ENCODE measurements around the gene CNMD. TPM values are rescaled to one million over a fixed set of nuclear protein-coding genes. Genes with fewer than 3 reads are reported as not detected.

CNMD gene
- total and polyA plus RNA-seq, 2 of the 8 experiments (the other 6 are each of a cell fraction or from before 2014, with no cell fraction given) = 87.4 to 113 TPM

DNA sequence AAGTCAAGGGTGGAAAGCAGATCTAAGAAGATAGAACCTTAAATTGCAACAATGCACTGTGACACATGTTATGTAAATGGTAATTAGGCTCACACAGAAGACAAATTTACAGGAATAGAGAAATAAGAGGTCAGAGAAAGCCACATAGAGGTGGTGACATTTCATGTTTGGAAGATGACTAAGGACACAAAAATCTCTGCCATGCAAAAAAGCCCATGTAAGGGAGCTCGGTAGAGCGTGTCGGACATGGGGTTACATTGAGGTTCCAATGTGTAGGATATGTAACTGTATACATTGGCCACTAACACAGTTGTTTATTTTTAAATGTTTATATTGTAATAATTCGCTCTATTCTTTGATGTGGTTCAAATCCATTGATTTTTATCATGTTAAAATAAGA is 53.2 kb downstream of the CNMD start (continued):
- TF ChIP-seq, protein P1, sequence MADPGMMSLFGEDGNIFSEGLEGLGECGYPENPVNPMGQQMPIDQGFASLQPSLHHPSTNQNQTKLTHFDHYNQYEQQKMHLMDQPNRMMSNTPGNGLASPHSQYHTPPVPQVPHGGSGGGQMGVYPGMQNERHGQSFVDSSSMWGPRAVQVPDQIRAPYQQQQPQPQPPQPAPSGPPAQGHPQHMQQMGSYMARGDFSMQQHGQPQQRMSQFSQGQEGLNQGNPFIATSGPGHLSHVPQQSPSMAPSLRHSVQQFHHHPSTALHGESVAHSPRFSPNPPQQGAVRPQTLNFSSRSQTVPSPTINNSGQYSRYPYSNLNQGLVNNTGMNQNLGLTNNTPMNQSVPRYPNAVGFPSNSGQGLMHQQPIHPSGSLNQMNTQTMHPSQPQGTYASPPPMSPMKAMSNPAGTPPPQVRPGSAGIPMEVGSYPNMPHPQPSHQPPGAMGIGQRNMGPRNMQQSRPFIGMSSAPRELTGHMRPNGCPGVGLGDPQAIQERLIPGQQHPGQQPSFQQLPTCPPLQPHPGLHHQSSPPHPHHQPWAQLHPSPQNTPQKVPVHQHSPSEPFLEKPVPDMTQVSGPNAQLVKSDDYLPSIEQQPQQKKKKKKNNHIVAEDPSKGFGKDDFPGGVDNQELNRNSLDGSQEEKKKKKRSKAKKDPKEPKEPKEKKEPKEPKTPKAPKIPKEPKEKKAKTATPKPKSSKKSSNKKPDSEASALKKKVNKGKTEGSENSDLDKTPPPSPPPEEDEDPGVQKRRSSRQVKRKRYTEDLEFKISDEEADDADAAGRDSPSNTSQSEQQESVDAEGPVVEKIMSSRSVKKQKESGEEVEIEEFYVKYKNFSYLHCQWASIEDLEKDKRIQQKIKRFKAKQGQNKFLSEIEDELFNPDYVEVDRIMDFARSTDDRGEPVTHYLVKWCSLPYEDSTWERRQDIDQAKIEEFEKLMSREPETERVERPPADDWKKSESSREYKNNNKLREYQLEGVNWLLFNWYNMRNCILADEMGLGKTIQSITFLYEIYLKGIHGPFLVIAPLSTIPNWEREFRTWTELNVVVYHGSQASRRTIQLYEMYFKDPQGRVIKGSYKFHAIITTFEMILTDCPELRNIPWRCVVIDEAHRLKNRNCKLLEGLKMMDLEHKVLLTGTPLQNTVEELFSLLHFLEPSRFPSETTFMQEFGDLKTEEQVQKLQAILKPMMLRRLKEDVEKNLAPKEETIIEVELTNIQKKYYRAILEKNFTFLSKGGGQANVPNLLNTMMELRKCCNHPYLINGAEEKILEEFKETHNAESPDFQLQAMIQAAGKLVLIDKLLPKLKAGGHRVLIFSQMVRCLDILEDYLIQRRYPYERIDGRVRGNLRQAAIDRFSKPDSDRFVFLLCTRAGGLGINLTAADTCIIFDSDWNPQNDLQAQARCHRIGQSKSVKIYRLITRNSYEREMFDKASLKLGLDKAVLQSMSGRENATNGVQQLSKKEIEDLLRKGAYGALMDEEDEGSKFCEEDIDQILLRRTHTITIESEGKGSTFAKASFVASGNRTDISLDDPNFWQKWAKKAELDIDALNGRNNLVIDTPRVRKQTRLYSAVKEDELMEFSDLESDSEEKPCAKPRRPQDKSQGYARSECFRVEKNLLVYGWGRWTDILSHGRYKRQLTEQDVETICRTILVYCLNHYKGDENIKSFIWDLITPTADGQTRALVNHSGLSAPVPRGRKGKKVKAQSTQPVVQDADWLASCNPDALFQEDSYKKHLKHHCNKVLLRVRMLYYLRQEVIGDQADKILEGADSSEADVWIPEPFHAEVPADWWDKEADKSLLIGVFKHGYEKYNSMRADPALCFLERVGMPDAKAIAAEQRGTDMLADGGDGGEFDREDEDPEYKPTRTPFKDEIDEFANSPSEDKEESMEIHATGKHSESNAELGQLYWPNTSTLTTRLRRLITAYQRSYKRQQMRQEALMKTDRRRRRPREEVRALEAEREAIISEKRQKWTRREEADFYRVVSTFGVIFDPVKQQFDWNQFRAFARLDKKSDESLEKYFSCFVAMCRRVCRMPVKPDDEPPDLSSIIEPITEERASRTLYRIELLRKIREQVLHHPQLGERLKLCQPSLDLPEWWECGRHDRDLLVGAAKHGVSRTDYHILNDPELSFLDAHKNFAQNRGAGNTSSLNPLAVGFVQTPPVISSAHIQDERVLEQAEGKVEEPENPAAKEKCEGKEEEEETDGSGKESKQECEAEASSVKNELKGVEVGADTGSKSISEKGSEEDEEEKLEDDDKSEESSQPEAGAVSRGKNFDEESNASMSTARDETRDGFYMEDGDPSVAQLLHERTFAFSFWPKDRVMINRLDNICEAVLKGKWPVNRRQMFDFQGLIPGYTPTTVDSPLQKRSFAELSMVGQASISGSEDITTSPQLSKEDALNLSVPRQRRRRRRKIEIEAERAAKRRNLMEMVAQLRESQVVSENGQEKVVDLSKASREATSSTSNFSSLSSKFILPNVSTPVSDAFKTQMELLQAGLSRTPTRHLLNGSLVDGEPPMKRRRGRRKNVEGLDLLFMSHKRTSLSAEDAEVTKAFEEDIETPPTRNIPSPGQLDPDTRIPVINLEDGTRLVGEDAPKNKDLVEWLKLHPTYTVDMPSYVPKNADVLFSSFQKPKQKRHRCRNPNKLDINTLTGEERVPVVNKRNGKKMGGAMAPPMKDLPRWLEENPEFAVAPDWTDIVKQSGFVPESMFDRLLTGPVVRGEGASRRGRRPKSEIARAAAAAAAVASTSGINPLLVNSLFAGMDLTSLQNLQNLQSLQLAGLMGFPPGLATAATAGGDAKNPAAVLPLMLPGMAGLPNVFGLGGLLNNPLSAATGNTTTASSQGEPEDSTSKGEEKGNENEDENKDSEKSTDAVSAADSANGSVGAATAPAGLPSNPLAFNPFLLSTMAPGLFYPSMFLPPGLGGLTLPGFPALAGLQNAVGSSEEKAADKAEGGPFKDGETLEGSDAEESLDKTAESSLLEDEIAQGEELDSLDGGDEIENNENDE (IDR thresholded peaks at IDR 0.05; ENCODE audit: insufficient replicate concordance, low read length) = no peak
- TF ChIP-seq TBP (IDR thresholded peaks at IDR 0.05; ENCODE audit: low read depth, low read length) (no peak), KDM1A (IDR thresholded peaks at IDR 0.05; ENCODE audit: borderline replicate concordance, low read length) (no peak), SRF (IDR thresholded peaks at IDR 0.05; ENCODE audit: low read depth, low read length) (no peak), FOSL1 (IDR thresholded peaks at IDR 0.05; ENCODE audit: insufficient read depth, low read depth, low read length) (no peak), SUZ12 (IDR thresholded peaks at IDR 0.05; ENCODE audit: low read length) (no peak), SIX5 (IDR thresholded peaks at IDR 0.05; ENCODE audit: low read depth, low read length) (no peak), TEAD4 (IDR thresholded peaks at IDR 0.05; ENCODE audit: low read depth, low read length) (no peak), RBBP5 (IDR thresholded peaks at IDR 0.05; ENCODE audit: borderline replicate concordance, low read depth, low read length) (no peak)

Measured in H1 (cell line).